ENCODE measurements around the gene TMCC1. TPM values are rescaled to one million over a fixed set of nuclear protein-coding genes. Genes with fewer than 3 reads are reported as not detected.

Gene TMCC1
- total RNA-seq (33.0 TPM), polyA plus RNA-seq (ENCODE audit: insufficient read depth in 1 of 8, insufficient read length in 8 of 8, low replicate concordance in 1 of 8) (10 to 100 TPM; 26.8 to 37.8 (median 30.8) TPM)
- long read RNA-seq, donor 1, result 0 reads
- long read RNA-seq, donor 2, result 0 reads
- long read RNA-seq, donor 3, partial matches to known transcripts, result 5 of 7 reads
- long read RNA-seq, donor 3, other reads (novel, unspliced or antisense), result 0 of 7 reads
- long read RNA-seq, donor 4, result 0 reads
- long read RNA-seq, donor 5, full-length matches to known transcripts, result 4 of 11 reads
- long read RNA-seq, donor 5, partial matches to known transcripts, result 7 of 11 reads
- long read RNA-seq, donor 5, other reads (novel, unspliced or antisense), result 0 of 11 reads
- long read RNA-seq, donor 6, partial matches to known transcripts, result 17 of 18 reads
- long read RNA-seq, donor 6, other reads (novel, unspliced or antisense), result 0 of 18 reads
- long read RNA-seq, donor 7, result 0 reads
- long read RNA-seq, donor 8, result 0 reads
- long read RNA-seq, donor 9, partial matches to known transcripts, result 0 of 1 reads
- long read RNA-seq, donor 9, other reads (novel, unspliced or antisense), result 0 of 1 reads
- long read RNA-seq, donor 10, partial matches to known transcripts, result 27 of 27 reads
- long read RNA-seq, donor 10, other reads (novel, unspliced or antisense), result 0 of 27 reads
- long read RNA-seq, donor 11, partial matches to known transcripts, result 0 of 2 reads
- long read RNA-seq, donor 11, other reads (novel, unspliced or antisense), result 0 of 2 reads

DNA sequence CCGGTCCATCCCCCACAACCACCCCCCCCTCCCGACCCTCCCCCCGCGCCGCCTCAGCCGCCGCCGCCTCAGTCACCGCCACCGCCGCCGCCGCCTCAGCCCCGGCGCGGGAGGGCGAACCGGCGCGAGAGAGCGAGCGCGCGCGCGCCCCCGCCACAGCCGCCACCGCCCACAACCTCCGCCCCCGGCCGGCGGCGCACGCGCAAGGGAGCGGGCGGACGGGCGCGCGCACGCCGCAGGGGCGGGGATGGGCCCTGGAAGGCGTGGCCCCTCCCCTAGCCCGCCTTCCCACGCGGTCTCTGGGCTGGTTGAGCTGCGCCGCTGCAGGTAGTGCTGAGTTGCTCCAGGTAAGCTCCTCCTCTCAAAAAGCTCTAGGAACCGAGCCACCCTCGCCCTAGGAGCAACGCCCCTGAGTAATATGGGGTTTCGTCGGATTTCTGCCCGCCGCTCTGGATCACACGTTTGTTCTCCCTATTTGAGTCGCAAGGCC, at the start of gene TMCC1:
TMCC1 (minus strand) TSS at position 131 of the 490 bp plus-strand sequence.
- H3K36me3 ChIP-seq (ENCODE audit: control insufficient read depth, insufficient read depth, low read length), result peaks cover 3% of the 10 kb centered on the region
- peak within 1 kb of the TSS; percentile 85 for H3K4me3 ChIP-seq (ENCODE audit: low read length)
- DNase-seq, result peak; percentile 95
- H3K9me3 ChIP-seq (replicated peaks; ENCODE audit: control insufficient read depth, low read depth, low read length), result no peaks in the 10 kb centered on the region
- H3K27ac ChIP-seq (ENCODE audit: low read length), result peak within 1 kb of the TSS; percentile 98
- 0% methylated on average over 31 of the region's 60 CpGs for WGBS (ENCODE audit: insufficient coverage)
- no peaks in the 10 kb centered on the region for H3K27me3 ChIP-seq (ENCODE audit: control insufficient read depth, insufficient read depth, low read length)
- H3K4me1 ChIP-seq (ENCODE audit: control insufficient read depth, insufficient read depth, low read length), result peaks cover 24% of the 10 kb centered on the region

DNA sequence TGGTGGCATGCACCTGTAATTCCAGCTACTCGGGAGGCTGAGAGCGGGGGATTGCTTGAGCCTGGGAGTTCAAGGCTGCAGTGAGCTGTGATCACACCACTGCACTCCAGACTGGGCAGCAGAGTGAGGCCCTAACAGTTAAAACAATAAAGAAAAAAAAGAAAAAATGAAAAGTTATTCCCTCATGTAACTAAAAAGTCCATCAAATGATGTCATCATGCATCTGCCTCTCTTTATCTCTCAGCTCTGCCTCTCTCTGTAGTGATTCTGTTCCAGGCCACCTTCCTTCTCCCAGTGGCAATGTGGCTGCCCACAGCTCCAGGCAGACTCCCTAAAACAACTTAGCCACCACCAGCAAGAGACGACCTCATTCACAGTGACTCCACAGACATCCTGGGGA, 49.5 kb upstream of the TMCC1 start:
- WGBS (ENCODE audit: insufficient coverage), result 50% methylated on average over 1 of the region's 3 CpGs
- Histone ChIP-seq H3K4me1 (ENCODE audit: control insufficient read depth, insufficient read depth, low read length) (peaks cover 5% of the 10 kb centered on the region), H3K4me3 (ENCODE audit: low read length) (no peak overlapping the region), H3K9me3 (replicated peaks; ENCODE audit: control insufficient read depth, low read depth, low read length) (peaks cover 7% of the 10 kb centered on the region), H3K36me3 (ENCODE audit: control insufficient read depth, insufficient read depth, low read length) (no peaks in the 10 kb centered on the region), H3K27ac (ENCODE audit: low read length) (no peak overlapping the region), H3K27me3 (ENCODE audit: control insufficient read depth, insufficient read depth, low read length) (peaks cover 5% of the 10 kb centered on the region)
- DNase-seq, result no peak

- peak; percentile 64 for DNase-seq
- H3K36me3 ChIP-seq (ENCODE audit: control insufficient read depth, insufficient read depth, low read length), result no peaks in the 10 kb centered on the region
- no peak overlapping the region for H3K4me3 ChIP-seq (ENCODE audit: low read length)
- WGBS (ENCODE audit: insufficient coverage), result 3% methylated on average over 6 of the region's 7 CpGs
- H3K27me3 ChIP-seq (ENCODE audit: control insufficient read depth, insufficient read depth, low read length), result peaks cover 5% of the 10 kb centered on the region
- H3K9me3 ChIP-seq (replicated peaks; ENCODE audit: control insufficient read depth, low read depth, low read length), result peaks cover 5% of the 10 kb centered on the region
- H3K27ac ChIP-seq (ENCODE audit: low read length), result no peak overlapping the region
- H3K4me1 ChIP-seq (ENCODE audit: control insufficient read depth, insufficient read depth, low read length), result peaks cover 3% of the 10 kb centered on the region
Measured at GRCh38 chr3:129942296-129942695, 48.8 kb upstream of the TMCC1 start.

GRCh38 chr3:129940086-129940485, 46.6 kb upstream of the TMCC1 start:
- Histone ChIP-seq H3K4me1 (ENCODE audit: control insufficient read depth, insufficient read depth, low read length) (peaks cover 3% of the 10 kb centered on the region), H3K36me3 (ENCODE audit: control insufficient read depth, insufficient read depth, low read length) (no peaks in the 10 kb centered on the region), H3K9me3 (replicated peaks; ENCODE audit: control insufficient read depth, low read depth, low read length) (no peaks in the 10 kb centered on the region), H3K27me3 (ENCODE audit: control insufficient read depth, insufficient read depth, low read length) (peaks cover 2% of the 10 kb centered on the region), H3K4me3 (ENCODE audit: low read length) (no peak overlapping the region), H3K27ac (ENCODE audit: low read length) (no peak overlapping the region)
- no peak for DNase-seq
- 67% methylated on average over 2 of the region's 3 CpGs for WGBS (ENCODE audit: insufficient coverage)

- no peak for DNase-seq
- no peaks in the 10 kb centered on the region for H3K36me3 ChIP-seq (ENCODE audit: control insufficient read depth, insufficient read depth, low read length)
- H3K4me1 ChIP-seq (ENCODE audit: control insufficient read depth, insufficient read depth, low read length), result peaks cover 5% of the 10 kb centered on the region
- H3K27ac ChIP-seq (ENCODE audit: low read length), result no peak overlapping the region
- H3K4me3 ChIP-seq (ENCODE audit: low read length), result no peak overlapping the region
- H3K9me3 ChIP-seq (replicated peaks; ENCODE audit: control insufficient read depth, low read depth, low read length), result no peaks in the 10 kb centered on the region
- H3K27me3 ChIP-seq (ENCODE audit: control insufficient read depth, insufficient read depth, low read length), result peaks cover 2% of the 10 kb centered on the region
- 50% methylated on average over 6 of the region's 8 CpGs for WGBS (ENCODE audit: insufficient coverage)
Measured at GRCh38 chr3:129938140-129938930, 44.8 kb upstream of the TMCC1 start.

DNA sequence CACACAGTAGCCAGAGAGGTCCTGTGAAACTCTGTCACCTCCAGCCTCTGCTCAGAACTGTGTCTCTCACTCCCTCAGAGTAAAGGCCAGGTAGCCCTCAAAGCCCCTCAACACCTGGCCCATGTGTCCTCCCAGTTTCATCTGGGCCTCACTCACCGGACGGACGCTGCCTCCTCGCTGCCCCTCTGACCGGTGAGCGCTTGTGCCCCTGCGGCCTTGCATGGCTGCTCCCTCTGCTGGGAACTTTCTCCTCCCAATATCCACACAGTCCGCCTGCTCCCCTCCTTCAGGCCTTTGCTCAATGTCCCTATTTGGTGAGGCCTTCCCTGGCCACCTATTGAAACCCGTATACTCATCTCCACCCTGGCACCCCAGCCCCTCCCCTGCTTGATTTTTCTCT, 44.2 kb upstream of the TMCC1 start:
- no peak for DNase-seq
- H3K4me3 ChIP-seq (ENCODE audit: low read length), result no peak overlapping the region
- H3K27ac ChIP-seq (ENCODE audit: low read length), result no peak overlapping the region
- peaks cover 5% of the 10 kb centered on the region for H3K4me1 ChIP-seq (ENCODE audit: control insufficient read depth, insufficient read depth, low read length)
- peaks cover 2% of the 10 kb centered on the region for H3K27me3 ChIP-seq (ENCODE audit: control insufficient read depth, insufficient read depth, low read length)
- no peaks in the 10 kb centered on the region for H3K36me3 ChIP-seq (ENCODE audit: control insufficient read depth, insufficient read depth, low read length)
- no peaks in the 10 kb centered on the region for H3K9me3 ChIP-seq (replicated peaks; ENCODE audit: control insufficient read depth, low read depth, low read length)
- WGBS (ENCODE audit: insufficient coverage), result 80% methylated on average over 9 of the region's 9 CpGs

- H3K36me3 ChIP-seq (ENCODE audit: control insufficient read depth, insufficient read depth, low read length), result no peaks in the 10 kb centered on the region
- peaks cover 2% of the 10 kb centered on the region for H3K4me1 ChIP-seq (ENCODE audit: control insufficient read depth, insufficient read depth, low read length)
- peak; percentile 77 for DNase-seq
- H3K27ac ChIP-seq (ENCODE audit: low read length), result peak overlapping the region; percentile 69
- H3K9me3 ChIP-seq (replicated peaks; ENCODE audit: control insufficient read depth, low read depth, low read length), result no peaks in the 10 kb centered on the region
- peak overlapping the region; percentile 29 for H3K4me3 ChIP-seq (ENCODE audit: low read length)
- H3K27me3 ChIP-seq (ENCODE audit: control insufficient read depth, insufficient read depth, low read length), result peaks cover 2% of the 10 kb centered on the region
- 25% methylated on average over 1 of the region's 6 CpGs for WGBS (ENCODE audit: insufficient coverage)
Measured at GRCh38 chr3:129936757-129937156, 43.2 kb upstream of the TMCC1 start.

DNA sequence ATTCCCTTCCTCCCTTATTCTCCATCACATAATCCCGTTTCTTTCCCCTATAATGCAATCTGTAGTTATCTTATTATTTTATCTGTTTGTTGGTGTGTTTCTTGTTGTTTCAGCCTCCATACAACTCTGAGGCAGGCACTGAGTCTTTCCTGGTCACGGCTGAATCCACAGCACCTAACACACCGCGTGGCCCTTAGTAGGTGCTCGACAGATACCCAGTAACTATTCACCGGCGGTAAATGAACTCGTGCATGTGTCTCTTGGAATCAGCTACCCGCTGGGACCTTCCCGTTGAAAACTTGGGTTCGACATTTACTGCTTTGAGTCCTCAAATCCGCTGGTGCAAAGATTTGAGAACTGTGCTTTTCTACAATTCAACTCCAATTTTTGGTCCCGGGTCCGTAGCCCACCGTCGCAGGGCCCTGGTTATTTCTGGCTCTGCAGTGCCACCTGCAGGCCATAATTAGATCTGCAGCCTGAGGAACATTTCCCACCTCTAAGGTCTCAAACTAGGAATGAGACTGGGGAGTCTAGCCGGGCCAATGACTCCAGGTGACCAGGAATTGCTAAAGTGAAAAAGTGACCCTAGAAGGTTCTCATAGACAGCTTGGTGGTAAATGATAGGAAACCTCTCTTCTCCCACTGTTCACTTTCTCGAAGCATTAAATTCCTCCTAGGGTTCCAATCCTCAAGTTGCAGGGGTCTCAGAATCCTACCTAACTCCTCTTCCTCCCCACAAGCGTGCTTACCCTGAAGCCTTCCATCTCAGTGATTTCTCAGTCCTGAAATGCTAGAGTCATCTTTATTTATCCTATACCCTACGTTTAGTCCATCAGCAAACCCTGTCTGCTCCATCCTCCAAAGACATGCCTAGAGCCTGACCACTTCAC, 41.0 kb upstream of the TMCC1 start:
- WGBS (ENCODE audit: insufficient coverage), result 31% methylated on average over 18 of the region's 20 CpGs
- Histone ChIP-seq H3K27me3 (ENCODE audit: control insufficient read depth, insufficient read depth, low read length) (peaks cover 2% of the 10 kb centered on the region), H3K4me3 (ENCODE audit: low read length) (no peak overlapping the region), H3K9me3 (replicated peaks; ENCODE audit: control insufficient read depth, low read depth, low read length) (peaks cover 10% of the 10 kb centered on the region), H3K4me1 (ENCODE audit: control insufficient read depth, insufficient read depth, low read length) (peaks cover 2% of the 10 kb centered on the region), H3K36me3 (ENCODE audit: control insufficient read depth, insufficient read depth, low read length) (no peaks in the 10 kb centered on the region), H3K27ac (ENCODE audit: low read length) (no peak overlapping the region)
- peak; percentile 41 for DNase-seq

DNA sequence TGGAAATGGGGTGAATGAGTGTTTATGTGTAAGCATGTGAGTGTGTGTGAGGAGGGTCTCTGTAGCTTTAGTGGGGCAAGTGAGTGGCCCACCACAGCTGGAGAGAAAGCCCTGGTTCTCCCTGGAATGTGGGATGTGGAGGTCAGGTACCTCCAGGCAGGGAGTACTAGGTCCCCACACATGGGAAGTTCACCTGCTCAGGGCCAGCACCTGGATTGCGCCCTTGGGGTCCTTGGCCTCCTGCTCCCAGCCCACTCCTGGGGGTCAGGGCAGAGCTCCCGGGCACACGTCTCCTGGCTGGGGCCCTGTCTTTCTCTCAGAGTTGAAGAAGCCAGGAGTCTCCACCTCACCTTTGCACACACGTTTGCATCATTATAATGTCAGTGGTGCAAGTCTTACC, 40.0 kb upstream of the TMCC1 start:
- no peaks in the 10 kb centered on the region for H3K36me3 ChIP-seq (ENCODE audit: control insufficient read depth, insufficient read depth, low read length)
- H3K4me3 ChIP-seq (ENCODE audit: low read length), result no peak overlapping the region
- peaks cover 14% of the 10 kb centered on the region for H3K9me3 ChIP-seq (replicated peaks; ENCODE audit: control insufficient read depth, low read depth, low read length)
- peaks cover 2% of the 10 kb centered on the region for H3K4me1 ChIP-seq (ENCODE audit: control insufficient read depth, insufficient read depth, low read length)
- WGBS (ENCODE audit: insufficient coverage), result 82% methylated on average over 2 of the region's 4 CpGs
- DNase-seq, result no peak
- H3K27ac ChIP-seq (ENCODE audit: low read length), result no peak overlapping the region
- H3K27me3 ChIP-seq (ENCODE audit: control insufficient read depth, insufficient read depth, low read length), result peaks cover 2% of the 10 kb centered on the region
